ENCODE results near the gene PON1.

- TF ChIP-seq CTCF (IDR thresholded peaks at IDR 0.05) (no peak), POLR2A (IDR thresholded peaks at IDR 0.05) (no peak)
These were observed 3.7 kb downstream of the PON1 start for GRCh38 chr7:95320651-95321050.

Data from lower leg skin (tissue), 3 donors.